Activated CD4-positive, alpha-beta T cell treated with anti-CD3 and anti-CD28 coated beads, Interleukin-2, amount 50 U/mL, for 1 hour (primary cell): ENCODE measurements around the gene SEC14L1.
"Not testable (repeated sequence)": the region's sequence is repeated elsewhere in the genome, so short reads cannot be mapped to it uniquely, and the experiment has no call there.

Experiments
- DNase-seq: peaks from one replicate; pipeline ENCODE4 v3.0.0-alpha.2; 2020

Gene SEC14L1

DNA sequence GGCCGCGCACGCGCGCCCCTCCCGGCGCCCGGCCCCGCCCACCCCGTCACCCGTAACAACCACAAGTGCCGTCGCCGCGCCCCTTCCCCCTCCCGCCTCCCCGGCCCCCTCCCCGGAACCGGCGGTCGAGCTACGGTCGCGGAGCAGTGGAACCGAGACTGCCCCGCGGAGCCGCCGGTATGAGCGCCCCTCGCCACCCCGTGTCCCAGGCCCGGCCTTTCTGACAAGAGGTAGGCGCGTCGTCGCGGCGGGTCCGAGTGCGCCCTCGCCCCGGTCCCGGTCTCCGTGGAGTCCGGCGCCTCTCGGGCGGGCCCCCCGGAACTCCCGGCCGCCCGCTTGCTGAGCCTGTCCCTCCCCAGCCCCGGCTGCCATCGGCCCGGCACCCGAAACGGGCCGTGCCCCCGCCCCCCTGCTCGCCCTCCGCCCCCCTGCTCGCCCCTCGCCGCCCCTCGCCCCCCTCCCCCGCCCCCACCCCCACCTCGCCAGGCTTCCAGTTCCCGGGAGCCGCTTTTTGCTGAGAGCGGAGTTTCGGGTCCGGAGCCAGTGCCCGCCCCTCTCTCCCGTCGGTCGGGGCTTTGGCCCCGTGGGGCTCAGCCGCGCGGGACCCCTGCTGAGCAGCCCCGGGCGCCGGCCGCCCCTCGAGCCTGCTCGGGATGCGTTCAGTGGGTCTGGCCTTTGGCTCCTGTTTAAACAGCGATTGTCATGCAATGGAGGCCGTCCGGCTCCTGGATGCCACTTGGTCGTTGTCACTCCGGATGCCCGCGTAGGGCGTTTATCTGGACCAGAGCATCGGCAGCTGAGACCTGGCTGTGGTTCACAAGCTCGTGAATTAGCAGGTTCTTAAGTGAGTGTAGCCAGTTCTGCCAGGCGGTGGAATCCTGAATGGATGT is at the start of gene SEC14L1:
Gene SEC14L1, plus strand, starts transcription at position 92 of the 890 bp plus-strand sequence. CDS start 2,628 bp downstream, outside the sequence.
- peak; percentile 21 for DNase-seq

DNA sequence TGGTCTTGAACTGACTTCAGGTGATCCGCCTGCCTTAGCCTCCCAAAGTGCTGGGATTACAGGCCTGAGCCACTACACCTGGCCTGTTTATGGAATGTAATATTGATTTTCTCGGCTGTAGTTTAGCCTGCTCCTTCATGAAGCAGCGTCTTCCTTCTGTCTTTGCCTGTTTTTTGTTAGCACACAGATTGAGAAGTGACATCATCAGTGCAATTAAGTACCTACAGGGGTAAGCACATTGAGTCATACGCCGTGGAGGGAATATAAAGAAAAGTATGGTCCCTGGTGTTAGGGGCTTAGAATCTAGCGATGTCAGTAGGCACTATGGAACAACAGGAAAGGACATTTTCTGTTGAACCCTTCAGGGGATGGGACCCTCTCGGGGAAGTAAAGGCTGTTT is 48.7 kb upstream of the SEC14L1 start:
- DNase-seq = no peak

GRCh38 chr17:77095461-77095860 is 45.3 kb upstream of the SEC14L1 start:
- DNase-seq = no peak

GRCh38 chr17:77096570-77097214 is 44.1 kb upstream of the SEC14L1 start:
- DNase-seq = no peak

GRCh38 chr17:77097631-77098180 is 43.1 kb upstream of the SEC14L1 start:
- DNase-seq = no peak

DNA sequence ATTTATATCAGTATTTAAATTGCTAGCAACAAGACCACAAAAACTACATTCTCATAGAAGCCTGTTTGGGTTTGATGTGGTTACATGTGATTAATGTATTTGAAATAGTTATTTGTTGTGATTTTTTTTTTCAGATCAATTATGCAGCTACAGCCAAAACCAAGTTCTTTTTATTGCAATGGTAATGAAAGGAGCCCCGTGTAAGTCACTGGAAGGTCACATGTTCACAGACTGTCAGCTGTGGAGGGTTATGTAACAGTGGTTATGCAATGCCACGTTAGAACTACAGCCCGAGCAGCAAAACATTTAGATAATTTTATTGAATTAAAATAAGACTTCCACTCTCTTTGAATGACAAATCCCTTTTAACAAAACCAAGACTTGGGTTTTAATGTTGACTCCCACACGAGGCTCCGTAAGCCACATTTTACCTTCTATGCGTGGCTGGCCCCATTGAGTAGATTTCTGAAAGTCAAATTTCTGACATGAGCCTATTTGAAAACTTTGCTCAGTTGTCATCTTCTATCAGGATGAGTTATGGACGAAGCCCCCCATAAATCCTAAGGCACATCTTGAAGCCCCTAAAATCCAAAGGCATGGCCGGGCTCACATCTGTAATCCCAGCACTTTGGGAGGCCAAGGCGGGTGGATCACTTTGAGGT is 41.8 kb upstream of the SEC14L1 start:
- DNase-seq = no peak

GRCh38 chr17:77099997-77100396 is 40.8 kb upstream of the SEC14L1 start:
- DNase-seq = no peak

DNA sequence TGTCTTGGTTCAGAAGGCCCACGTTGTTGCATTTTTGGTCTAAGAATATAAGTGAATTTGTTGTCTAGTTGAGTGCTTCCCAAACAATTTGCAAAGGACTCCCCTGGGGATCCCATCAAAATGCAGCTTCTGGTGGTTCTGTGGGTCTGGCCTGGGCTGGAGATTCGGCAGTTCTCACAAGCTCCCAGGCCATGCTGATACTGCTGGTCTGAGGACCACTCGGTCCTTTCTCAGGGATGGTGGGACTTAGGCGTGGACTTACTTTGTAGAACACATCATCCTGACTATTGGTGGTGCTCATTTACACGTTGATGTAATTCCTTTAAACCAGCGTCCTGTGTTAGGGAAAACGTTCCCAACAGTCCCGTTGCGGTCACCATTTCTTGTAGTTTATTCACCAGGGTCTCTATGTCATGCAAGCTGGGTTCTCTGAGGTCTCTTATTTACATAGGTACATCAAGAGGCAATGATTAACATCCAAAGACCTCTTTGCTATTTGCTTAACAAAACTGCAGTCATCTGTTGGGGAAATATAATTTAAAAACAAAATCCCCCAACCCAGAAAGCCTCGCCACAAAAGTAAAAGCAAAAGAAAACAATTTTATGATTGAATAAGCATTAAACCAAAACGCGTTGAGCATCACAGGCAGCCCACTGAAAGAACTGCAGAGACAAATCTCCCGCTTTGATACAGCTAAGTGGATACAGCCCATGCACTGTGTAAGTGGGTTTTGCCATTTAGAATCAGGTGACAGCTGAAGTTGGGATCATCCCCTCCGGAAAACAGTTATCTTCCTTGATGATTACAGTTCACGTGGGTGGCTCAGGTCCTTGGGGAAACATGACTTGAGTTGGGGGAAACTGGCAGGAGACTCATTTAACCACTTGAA is 39.0 kb upstream of the SEC14L1 start:
- no peak for DNase-seq

DNA sequence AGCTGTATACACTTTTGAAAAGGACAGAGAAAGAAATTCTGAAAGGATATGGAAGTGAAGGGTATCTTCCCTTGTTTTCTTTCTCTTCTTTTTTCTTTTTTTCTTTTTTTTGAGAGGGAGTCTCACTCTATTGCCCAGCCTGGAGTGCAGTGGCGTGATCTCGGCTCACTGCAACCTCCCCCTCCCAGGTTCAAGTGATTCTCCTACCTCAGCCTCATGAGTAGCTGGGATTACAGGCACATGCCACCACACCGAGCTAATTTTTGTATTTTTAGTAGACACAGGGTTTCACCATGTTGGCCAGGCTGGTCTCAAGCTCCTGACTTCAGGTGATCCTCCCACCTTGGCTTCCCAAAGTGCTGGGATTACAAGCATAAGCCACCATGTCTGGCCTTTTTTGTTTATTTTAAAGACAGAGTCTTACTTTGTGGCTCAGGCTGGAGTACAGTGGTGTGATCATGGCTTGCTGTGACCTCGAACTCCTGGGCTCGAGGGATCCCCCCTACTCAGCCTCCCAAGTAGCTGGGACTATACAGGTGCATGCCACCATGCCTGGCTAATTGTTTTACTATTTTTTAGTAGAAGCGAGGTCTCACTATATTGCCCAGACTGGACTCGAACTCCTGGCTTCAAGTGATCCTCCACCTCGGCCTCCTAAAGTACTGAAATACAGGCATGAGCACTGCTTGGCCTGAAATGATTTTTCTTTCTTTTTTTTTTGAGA is 38.2 kb upstream of the SEC14L1 start:
- DNase-seq = not testable (repeated sequence)

- no peak for DNase-seq
Measured at GRCh38 chr17:77105706-77106105, 35.1 kb upstream of the SEC14L1 start.

GRCh38 chr17:77106874-77107358 is 33.9 kb upstream of the SEC14L1 start:
- DNase-seq = no peak

DNA sequence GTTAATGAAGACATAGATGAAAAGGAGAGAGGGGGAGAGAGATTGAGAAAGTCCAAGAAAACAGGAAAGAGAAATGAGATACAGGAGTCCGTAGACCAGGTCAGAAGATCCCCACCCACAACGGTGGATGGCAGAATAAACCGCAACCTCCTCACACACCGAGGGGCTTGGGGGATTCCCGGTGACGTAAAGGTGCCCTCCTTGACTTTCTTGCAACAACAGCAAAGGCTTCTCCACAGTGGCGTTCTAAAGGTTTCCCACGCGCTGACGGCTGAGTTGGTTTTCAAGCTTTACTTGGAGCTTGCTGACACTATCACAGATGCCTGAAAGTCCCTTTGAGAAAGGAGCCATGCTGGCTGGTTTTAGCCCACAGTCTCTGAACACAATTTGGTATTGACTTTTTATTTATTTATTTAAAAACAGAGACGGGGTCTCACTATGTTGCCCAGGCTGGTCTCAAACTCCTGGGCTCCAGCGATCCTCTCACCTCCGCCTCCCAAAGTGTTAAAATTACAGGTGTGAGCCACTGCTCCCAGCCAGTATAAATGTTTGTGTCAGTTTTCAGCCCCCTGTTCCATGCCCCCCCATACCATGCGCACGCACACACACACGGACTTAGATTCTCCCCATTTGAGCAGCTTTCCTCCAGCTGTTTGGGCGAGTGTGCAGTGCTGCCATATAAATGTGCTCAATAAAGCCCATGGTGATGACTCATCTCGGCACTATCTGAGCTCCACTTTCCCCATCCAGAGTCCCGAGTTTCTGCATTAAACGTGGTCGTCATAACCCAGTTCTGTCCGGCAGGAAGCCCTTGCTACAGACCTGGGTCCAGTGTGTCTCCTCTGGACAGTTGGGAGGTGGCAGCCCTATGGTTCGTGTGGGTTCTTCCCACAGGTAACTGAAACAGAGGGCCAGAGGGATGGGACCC is 33.0 kb upstream of the SEC14L1 start:
- peak; percentile 34 for DNase-seq

GRCh38 chr17:77109159-77109759 is 31.5 kb upstream of the SEC14L1 start:
- no peak for DNase-seq

- no peak for DNase-seq
Measured at GRCh38 chr17:77109764-77110359, 30.9 kb upstream of the SEC14L1 start.

- not testable (repeated sequence) for DNase-seq
Measured at GRCh38 chr17:77111165-77111933, 29.4 kb upstream of the SEC14L1 start.

DNA sequence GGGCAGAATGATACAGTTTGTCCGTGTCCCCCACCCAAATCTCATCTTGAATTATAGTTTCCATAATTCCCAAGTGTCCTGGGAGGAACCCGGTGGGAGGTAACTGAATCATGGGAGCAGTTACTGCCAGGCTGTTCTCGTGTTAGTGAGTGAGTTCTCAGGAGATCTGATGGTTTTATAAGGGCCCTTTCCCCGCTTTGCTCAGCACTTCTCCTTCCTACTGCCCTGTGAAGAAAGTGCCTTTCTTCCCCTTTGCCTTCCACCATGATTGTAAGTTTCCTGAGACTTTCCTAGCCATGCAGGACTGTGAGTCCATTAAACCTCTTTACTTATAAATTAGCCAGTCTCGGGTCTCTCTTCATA is 28.9 kb upstream of the SEC14L1 start:
- DNase-seq = no peak

DNA sequence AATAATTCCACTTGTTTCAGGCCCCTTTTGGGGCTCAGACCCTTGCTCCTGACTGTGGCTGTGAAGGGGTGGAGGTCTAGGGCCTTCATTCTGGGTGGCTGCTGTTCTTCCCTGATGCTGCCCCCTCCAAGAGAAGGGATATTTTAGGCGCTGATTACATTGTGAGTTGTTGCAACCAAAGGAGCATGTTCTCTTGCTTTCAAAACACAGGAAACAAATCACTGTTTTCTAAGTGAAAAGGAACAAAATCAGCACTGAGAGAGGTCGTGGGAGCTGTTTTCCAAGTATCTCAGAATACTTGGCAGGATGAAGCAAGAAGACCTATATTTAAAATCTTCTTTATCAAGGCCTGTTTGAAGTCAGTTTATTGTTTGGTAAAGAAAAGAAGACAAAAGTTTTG is 25.3 kb upstream of the SEC14L1 start:
- DNase-seq = no peak

GRCh38 chr17:77115947-77116346 is 24.8 kb upstream of the SEC14L1 start:
- DNase-seq = no peak
